Globus pallidus (tissue), 1 donor: Measurements from ENCODE around the gene INTS14.
"Not testable (repeated sequence)": the region's sequence is repeated elsewhere in the genome, so short reads cannot be mapped to it uniquely, and the experiment has no call there.

ENCODE experiments used
- DNase-seq: peaks from one replicate; pipeline ENCODE4 v3.0.0-alpha.2; 2015; ENCODE audit warnings: low spot score

INTS14 gene

GRCh38 chr15:65578904-65579728, 31.8 kb downstream of the INTS14 start:
- no peak for DNase-seq

DNA sequence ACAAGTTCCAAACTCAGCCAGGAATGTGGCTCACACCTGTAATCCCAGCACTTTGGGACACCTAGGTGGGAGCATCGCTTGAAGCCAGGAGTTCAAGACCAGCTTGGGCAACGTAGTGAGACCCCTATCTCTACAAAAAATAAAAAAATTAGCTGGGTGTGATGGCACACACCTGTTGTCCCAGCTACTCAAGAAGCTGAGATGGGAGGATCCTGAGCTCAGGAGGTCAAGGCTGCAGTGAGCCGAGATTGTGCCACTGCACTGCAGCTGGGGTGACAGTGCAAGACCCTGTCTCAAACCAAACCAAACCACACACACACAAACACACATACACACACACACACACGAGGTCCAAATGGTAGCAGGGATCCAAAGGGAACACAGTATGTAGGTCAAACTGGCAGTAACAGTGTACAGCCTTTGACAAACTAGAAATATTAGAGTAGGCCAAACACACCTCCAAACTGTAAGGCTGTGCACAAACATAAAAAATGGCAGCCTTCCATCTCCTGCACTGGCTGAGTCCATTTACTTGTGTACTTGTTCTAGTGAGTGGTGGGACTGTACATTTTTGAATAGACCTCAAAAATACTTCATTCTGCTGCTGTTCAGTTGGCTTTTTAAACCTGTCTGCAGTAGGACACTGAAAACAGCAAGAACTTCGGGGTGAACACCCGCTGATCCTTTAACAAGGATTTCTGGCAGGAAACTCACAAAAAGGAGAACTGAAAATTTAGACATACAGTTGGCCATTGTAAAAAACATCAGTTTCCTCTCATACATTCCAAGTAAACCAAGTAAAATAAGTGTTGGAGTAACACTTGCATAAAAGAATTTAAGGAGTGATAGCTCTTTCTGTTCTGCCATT, 33.6 kb downstream of the INTS14 start:
- DNase-seq, result no peak

DNA sequence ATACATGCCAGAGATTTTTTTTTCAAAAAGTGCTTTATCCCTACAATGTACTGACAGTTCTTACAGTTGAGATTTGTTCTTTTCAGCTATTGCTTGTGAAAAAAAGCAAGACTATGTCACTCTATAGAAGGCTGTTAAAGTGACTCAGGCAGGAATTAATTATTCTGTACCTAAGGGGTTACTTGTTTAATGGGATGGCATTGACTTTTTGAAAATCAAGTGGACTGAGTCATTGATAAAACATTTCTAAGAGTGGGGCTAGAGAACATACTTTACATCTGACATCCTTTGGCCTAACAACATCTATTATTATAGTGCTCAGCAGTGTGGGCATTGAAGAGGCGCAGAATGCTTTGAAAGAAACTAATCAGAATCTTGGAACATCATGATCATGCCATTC, 34.3 kb downstream of the INTS14 start:
- no peak for DNase-seq

DNA sequence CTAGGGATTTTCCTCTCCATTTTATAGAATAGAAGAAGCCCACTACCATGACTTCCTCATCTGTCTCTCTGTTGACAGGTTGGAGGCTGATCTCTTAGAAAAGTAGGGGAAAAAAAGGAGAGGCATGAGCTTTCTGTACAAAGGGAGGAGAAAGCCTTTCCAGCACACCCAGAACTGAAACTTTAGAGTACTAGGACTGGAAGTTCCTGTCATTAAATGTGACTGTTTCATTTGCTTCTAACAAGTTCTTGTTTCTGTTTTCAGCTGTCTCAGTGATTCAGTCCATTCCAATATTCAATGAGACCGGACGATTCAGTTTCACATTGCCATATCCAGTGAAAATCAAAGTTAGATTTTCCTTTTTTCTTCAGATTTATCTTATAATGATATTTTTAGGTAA, 39.0 kb downstream of the INTS14 start:
- DNase-seq, result no peak

- no peak for DNase-seq
Observed at GRCh38 chr15:65569728-65570127, 41.2 kb downstream of the INTS14 start.

DNA sequence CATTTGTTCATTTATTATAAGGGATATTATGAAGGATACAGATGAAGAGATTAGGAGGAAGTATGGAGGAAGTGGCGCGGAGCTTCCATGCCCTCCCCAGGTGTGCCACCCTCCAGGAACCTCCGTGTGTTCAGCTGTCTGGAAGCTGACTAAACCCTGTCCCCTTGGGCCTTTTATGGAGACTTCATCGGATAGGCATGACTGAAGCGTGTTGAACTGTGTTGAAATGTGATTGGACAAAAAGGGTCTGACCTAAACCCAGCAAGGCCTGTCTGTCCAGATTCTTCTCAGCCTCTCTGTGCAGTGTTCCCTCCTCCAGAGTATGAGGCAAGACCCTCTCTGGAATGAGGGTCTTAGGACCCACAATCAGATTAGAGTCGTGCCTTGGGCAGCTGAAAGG, 49.0 kb downstream of the INTS14 start:
- no peak for DNase-seq

GRCh38 chr15:65559941-65560340, 51.0 kb downstream of the INTS14 start:
- DNase-seq, result no peak

- DNase-seq, result no peak
Observed at GRCh38 chr15:65558997-65559760, 51.8 kb downstream of the INTS14 start.

DNA sequence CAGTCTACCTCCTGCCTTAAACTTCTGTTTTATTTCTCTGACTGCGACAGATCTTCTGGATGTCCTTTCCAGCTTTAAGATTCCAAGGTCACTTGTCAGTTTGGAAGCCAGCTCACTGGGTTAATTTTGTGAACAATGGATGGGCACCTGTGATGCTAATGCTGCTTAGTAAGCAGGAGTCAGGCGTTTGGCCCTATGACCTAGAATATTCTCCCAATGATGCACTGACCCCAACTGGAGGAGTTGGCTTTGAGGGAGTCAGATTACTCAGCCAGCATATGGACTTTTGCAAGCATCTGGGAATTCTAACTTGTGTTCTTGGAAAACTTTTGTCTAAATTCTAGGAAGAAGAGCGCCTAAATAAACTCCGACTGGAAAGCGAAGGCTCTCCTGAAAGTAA, 52.6 kb downstream of the INTS14 start:
- no peak for DNase-seq

GRCh38 chr15:65556622-65557021, 54.3 kb downstream of the INTS14 start:
- DNase-seq, result no peak

GRCh38 chr15:65553691-65554090, 57.2 kb downstream of the INTS14 start:
- DNase-seq, result no peak

DNA sequence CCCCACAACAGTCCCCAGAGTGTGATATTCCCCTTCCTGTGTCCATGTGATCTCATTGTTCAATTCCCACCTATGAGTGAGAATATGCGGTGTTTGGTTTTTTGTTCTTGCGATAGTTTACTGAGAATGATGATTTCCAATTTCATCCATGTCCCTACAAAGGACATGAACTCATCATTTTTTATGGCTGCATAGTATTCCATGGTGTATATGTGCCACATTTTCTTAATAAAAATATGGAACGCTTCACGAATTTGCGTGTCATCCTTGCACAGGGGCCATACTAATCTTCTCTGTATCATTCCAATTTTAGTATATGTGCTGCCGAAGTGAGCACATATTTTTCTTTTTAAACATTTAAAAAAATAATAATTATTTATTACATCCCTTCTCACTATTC, 58.1 kb downstream of the INTS14 start:
- DNase-seq, result not testable (repeated sequence)

DNA sequence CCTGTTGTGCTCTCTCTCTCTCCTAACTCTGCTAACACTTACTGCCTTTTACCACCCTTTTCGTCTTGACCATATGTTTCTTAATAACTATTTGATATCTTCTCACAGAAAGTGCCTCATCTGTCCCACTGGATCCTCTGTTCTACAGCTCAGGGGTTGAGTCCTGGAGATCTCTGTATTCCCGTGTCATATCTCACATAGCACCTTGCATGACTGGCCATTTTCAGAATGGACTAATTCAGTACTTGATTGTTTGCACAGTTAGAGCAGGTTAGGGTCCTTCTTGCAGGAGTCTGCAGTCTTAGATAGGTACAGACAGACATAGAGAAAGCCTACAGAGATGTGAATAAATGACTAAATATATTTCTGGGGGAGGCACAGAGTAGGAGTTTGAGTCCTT, 59.7 kb downstream of the INTS14 start:
- DNase-seq, result no peak

GRCh38 chr15:65550681-65551098, 60.2 kb downstream of the INTS14 start:
- no peak for DNase-seq

DNA sequence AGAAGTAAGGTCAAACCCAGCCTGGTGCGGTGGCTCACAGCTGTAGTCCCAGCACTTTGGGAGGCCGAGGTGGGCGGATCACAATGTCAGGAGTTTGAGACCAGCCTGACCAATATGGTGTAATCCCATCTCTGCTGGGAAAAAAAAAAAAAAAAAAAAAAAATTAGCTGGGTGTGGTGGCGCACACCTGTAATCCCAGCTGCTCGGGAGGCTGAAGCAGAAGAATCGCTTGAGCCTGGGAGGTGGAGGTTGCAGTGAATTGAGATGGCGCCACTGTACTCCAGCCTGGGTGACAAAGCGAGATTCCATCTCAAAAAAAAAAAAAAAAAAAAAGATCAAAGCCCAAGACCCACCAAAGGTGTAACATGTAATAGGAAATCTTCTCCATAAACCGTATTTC, 61.6 kb downstream of the INTS14 start:
- not testable (repeated sequence) for DNase-seq

- DNase-seq, result no peak
Observed at GRCh38 chr15:65547841-65548240, 63.1 kb downstream of the INTS14 start.

DNA sequence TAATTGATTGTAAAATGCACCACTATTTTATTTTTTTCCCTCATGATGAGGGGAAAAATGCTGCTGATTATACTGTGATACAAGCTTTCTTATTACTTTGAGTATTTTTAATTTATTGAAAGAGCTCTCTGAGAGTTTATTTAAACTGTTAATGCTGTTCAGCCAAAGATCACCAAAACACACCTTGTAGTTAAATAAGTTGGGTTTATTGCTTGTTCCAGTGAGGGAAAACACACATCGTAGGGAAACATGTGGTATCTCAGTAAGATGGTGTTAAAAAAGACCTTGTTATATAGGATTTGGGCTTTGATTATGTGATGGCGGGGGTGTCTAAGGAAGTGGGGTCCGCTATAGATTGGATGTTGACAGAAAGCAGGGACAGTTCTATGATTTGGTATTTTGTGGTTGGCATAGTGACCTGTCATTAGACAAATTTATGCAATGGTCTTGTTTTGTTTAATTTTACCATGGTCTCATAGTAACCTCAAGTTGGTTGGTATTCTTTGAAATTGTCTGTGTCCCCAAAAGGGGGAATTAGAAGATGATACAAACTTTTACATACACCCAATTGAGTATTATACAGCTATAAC, 69.6 kb downstream of the INTS14 start:
- DNase-seq, result no peak

- DNase-seq, result no peak
Observed at GRCh38 chr15:65540314-65540713, 70.6 kb downstream of the INTS14 start.

DNA sequence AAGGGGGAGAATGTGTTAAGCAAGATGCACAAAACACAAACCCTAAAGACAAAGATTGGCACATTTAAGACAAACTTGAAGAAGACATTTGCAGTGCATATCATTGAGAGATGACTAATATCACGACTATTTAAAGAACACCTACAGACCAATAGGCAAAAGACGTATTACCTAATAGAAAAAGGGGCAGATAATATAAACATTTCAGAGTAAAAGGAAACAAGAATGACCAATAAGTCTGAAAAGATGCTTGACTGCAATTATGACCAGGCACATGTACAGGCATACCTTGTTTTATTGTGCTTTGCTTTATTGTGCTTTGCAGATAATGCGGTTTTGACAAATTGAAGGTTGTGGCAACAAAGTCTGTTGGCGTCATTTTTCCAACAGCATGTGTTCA, 75.7 kb downstream of the INTS14 start:
- no peak for DNase-seq

- no peak for DNase-seq
Observed at GRCh38 chr15:65533057-65533756, 77.7 kb downstream of the INTS14 start.

- no peak for DNase-seq
Observed at GRCh38 chr15:65532738-65533051, 78.2 kb downstream of the INTS14 start.
